Stimulated activated CD8-positive, alpha-beta memory T cell treated with anti-CD3 and anti-CD28 coated beads, Interleukin-2, amount 100 ng/mL, for 48 hours (primary cell): ENCODE results near the gene PHYHD1.
"Not testable (repeated sequence)": the region's sequence is repeated elsewhere in the genome, so short reads cannot be mapped to it uniquely, and the experiment has no call there.

ENCODE experiments used
- DNase-seq, 2 donors: peaks; one replicate each; pipeline ENCODE4 v3.0.0-alpha.2; 2020; ENCODE audit warnings: low read depth in 2 of 2

PHYHD1 gene

DNA sequence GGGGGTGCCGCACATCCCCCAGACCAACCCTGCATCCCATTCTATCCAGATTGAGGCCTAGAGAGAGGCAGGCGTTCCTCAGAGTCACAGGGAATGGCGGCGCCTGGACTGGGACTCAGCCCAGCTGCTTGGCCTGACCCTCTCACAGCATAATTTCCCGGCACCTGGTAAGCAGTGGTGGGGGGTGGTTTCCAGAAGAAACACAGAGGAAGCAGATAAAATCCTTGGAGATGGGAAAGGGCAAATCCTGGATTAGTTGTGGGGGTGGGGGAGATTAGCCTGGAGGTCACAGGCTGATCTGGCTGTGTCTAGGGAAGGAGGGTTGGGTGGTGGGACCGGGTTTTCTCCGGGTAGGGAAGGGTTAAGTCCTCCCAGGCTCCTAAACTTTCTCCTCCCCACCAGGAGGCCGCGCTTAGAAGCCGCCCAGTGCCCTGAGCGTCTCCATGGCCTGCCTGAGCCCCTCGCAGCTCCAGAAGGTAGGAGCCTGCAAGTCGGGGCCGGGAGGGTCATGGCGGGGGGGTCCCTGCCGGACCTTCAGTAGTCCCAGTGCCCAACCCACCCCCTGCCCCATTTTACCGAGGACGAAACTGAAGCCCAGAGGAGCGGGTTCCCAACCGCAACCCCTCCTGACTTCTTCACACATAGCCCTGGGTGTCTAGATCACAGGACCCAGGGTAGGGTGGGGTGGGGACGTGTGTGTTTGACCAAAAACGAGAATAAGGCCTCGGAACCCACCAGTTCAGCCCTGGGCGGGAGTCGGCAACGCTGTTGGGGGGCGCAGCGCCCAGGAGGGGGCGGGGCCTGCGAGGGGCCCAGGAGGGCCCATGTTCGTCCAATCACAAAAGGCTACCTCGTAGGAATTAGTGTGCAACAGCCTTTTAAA, 1.3 kb downstream of the PHYHD1 start:
- no peak for DNase-seq

GRCh38 chr9:128923493-128923883, 2.7 kb downstream of the PHYHD1 start:
- no peak for DNase-seq

GRCh38 chr9:128927731-128928411, 7.1 kb downstream of the PHYHD1 start:
- DNase-seq: no peak

DNA sequence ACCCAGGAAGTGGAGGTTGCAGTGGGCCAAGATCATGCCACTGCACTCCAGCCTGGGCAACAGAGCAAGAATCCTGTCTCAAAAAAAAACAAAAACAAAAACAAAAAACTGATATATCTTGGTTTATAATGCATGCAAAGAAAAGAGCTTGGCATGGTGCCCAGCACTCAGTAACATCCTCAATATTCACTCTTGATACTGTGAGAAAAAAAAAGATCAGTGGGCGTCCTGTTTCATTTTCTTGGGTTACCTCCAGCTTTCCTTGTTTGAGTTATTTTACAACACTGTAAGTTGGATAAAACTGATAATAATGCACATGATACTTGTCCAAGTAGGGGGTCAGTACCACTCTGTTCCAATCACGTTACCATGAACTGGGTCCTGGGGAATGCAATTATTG, 7.8 kb downstream of the PHYHD1 start:
- DNase-seq: no peak

GRCh38 chr9:128929560-128929959, 8.8 kb downstream of the PHYHD1 start:
- DNase-seq: no peak

GRCh38 chr9:128933731-128934130, 12.9 kb downstream of the PHYHD1 start:
- DNase-seq: no peak

DNA sequence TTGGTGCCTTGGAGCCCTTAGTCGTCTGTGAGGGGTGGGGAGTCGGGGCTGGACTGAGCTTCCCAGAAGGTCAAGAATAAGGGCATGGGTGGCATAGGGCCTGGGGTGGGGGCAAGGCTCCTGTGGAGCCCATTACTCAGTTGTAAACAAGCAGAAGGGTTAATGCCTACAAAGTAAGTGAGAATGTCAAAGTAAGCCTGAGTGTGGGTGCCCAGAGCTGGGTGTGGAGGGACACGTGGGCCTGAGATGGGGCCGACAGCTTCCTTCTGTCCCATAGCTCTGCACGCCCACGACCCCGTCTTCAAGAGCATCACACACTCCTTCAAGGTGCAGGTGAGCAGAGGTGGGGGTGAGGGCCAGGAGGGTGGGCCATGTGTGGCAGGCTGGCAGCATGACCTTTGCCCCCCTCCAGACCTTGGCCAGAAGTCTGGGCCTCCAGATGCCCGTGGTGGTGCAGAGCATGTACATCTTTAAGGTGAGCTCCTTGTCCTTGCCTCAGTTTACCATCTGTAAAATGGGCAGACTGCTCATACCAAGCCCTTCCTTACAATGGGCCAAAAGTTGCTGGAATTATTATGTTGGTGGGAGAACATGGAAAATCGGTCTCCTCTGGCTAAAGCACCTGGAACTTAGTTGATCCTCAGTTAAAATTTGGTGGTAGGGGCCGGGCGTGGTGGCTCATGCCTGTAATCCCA, 15.5 kb downstream of the PHYHD1 start:
- DNase-seq: no peak

- no peak for DNase-seq
Observed at GRCh38 chr9:128937310-128938165, 16.8 kb downstream of the PHYHD1 start.

DNA sequence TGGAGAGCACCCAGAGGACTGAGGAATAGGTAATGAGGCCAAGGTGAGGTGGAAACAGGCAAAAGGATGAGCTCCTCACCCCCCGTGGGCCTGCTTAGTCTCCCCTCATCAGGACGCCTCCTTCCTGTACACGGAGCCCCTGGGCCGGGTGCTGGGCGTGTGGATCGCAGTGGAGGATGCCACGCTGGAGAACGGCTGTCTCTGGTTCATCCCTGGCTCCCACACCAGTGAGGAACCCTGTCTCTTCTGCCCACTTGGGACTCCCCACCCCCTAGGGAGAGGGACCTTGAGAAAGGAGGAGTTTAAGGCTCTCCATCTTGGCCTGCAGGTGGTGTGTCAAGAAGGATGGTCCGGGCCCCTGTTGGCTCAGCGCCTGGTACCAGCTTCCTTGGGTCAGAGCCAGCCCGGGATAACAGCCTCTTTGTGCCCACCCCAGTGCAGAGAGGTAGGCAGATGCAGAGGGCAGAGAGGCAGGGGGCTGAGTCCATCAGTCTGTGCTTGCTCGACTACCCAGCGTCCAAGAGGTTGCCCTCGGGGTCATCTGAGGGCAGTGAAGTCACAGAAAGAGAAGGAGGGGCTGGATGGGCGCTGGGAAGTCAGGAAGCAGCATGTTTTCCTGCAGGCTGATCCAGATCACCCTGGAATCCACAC, 19.6 kb downstream of the PHYHD1 start:
- no peak for DNase-seq

GRCh38 chr9:128940946-128941755, 20.4 kb downstream of the PHYHD1 start:
- no peak for DNase-seq

GRCh38 chr9:128943832-128944620, 23.2 kb downstream of the PHYHD1 start:
- DNase-seq: no peak

DNA sequence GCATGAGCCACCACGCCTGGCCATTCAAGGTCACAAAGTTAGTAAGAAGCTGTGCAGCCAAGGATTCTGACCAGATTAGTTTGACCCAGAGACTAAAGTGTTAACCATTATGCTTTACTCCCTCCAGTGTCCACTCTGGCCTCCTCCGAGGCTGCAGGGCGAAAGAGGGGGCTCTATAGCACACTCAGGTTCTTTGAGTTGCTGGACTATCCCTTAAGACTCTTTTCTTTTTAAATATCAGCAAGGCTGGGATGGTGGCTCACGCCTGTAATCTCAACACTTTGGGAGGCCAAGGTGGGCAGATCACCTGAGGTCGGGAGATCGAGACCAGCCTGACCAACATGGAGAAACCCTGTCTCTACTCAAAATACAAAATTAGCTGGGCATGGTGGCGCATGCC, 24.2 kb downstream of the PHYHD1 start:
- DNase-seq: not testable (repeated sequence)

- no peak for DNase-seq
Observed at GRCh38 chr9:128945798-128946501, 25.2 kb downstream of the PHYHD1 start.

- no peak for DNase-seq
Observed at GRCh38 chr9:128946571-128947276, 25.9 kb downstream of the PHYHD1 start.

GRCh38 chr9:128947277-128947526, 26.4 kb downstream of the PHYHD1 start:
- DNase-seq: no peak

GRCh38 chr9:128947527-128948301, 26.9 kb downstream of the PHYHD1 start, which contains the start of the genes DOLK and NUP188:
TSS of gene DOLK (minus strand) at chr9:128947603. CDS start at chr9:128947303, 300 bp downstream.
TSS of gene NUP188 (plus strand) at chr9:128947699. CDS start at chr9:128947720, 21 bp downstream.
- peak; percentile 99 for DNase-seq

GRCh38 chr9:128961403-128961802, 40.6 kb downstream of the PHYHD1 start:
- not testable (repeated sequence) for DNase-seq
